ENCODE results near the gene RTP3.
A peak's percentile ranks its signal among the peaks of the same experiment; 100 is the strongest.

RTP3 gene

DNA sequence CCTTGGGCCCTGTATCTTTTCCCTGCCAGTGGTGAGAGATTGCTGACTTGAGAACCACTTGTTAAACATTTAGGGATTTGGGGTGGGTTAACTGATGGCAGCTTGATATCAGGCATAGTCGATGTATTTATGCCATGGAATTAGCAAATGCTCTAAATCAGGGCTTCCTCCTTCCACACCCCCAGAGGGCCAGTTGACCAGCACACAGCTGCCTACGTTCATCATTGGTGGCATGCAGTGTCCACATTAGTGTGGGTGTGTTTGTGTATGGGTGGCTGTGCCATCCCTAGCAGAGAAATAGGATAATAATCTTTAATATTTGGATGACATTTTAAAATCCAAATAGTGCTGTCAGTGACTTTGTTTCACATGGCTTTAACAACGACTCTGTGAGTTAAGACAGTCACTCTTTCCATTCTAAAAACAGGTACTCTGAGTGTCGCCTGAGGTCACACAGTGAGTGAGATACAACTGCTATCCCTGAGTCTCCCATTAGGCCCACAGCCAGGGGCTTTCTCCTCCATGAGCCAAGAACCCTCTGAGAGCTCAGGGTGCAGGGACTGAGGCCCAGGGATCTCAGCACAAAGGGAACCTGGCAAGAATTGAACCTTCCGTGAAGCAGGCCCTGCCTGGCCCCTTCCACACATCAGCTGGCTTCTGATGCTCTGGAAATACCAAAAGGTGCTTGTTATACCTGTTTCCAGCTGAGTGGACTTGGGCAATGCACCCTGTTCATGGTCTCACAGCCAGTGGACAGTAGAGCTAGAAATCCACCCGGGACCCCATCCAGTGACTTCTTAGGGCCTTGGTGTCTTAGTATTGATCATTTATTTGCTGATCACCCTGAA is 28.8 kb upstream of the RTP3 start:
- FAIRE-seq = no peak
- DNase-seq (ENCODE audit: extremely low spot score, insufficient read length, low read depth) = no peak

DNA sequence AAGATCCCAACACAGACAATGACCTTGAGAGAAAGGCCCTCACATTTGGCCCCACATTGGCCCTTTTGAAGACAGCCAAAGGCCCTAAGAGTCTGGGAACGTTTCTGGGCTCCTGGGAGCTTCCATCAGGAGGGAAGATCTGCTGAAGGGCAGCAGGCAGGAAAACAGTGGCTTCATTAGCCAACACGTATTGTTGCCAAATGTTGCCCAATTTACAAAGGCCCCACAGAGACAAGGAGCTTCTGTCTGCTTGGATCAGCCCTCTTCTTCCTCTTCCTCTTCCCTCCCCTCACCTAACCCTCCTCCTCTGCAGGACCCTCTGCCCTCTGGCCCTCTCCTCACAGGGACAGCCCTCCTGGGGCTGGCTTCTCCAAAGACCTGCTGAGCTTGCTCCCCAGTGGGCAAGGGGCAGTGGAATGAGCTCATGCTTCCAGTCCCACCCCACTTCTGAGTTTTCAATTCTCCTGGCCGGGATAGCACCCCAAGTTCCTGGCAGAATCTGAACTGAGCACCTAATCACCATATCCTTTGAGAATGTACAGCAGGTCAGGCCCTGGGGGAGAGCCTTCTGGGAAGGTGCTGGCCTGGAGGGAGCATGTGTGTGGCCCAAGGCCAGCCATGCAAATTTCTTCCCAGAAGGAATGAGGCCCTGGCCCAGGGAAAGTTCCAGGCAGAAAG is 28.0 kb upstream of the RTP3 start:
- DNase-seq (ENCODE audit: extremely low spot score, insufficient read length, low read depth) = no peak
- no peak for FAIRE-seq

DNA sequence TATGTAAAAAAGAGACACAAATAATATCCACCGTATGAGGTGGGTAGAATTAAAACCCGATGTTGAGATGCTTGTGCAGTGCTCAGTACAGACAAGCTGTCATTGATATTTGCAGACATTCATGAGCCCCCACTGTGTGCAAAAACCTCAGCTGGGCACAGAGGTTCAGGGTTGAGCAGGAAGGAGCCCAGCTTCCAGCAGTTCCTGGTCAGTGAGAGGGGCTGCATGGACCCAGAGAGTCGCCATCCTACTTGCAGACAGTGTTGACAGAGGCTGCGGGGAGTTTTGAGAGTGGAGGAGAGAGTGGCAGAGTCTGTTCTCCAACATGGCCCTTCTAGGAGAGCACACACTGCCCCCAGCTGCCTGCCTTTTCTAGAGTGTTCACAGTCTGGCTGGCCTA is 26.9 kb upstream of the RTP3 start:
- FAIRE-seq = no peak

DNA sequence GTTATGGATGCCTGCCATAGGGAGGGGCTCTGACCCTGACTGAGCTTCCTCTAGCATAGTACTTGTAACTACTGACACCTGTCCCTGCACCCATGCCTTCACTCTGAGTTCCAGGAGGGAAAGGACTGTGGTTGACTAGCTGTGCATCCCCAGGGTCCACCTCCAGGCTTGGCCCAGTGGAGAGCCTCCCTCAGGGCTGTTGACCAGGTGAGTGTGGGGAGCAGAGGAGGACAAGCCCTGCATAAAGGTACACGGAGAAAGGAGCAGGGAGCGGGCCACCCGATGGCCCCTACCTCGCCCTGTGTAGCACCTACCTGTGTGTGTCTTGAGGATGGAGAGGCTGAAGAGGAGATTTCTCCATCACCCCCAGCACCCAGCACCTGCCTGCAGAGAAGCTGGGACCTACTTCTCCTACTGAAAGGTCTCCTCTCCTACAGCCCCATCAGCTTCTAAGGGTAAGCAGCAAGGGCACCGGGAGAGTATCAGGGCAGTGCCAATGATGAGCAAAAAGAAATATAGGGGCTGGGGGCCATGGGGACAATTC is 26.3 kb upstream of the RTP3 start:
- DNase-seq (ENCODE audit: extremely low spot score, insufficient read length, low read depth) (no peak), FAIRE-seq (no peak)

More for the DNA sequence above, 26.9 kb upstream of the RTP3 start:
- no peak for DNase-seq (ENCODE audit: extremely low spot score, insufficient read length, low read depth)

DNA sequence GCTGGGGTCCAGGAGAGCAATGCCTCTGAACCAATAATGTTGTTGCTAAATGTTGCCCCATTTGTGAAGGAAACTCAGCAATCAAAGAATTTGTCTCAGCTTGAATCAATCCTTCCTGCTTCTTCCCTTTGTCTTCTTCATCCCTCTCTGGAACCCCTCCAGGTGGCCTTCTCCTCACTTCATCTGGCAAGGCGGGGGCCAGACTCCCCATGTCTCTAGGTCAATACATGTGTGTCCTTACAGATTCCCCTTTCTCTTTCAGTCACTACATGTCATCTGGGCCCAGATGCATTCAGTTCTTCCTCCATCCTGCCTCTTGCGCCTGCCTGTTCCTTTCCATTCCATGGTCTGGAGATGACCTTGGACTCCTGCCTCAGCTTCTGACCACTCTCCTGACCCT is 25.0 kb upstream of the RTP3 start:
- DNase-seq (ENCODE audit: extremely low spot score, insufficient read length, low read depth) (no peak), FAIRE-seq (no peak)

DNA sequence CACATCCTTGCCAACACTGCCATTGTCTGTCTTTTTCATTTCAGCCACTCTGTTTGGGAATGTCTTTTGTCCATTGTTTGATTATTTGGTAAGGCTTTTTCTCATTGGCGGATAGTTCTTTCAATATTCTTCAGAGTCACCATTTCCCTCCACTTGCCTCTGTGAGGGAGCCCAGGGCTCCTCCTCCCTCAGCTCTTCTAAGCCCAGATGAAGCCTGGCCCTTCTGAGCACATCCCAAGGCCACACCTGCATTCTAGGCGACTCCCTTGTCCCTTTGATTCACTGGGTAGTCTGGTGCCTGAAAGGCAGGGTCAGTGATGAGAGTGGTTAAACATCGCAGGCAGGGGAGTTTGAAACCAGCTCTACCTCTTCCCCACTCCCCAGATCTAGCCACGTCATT is 20.6 kb upstream of the RTP3 start:
- FAIRE-seq (no peak), DNase-seq (ENCODE audit: extremely low spot score, insufficient read length, low read depth) (no peak)

DNA sequence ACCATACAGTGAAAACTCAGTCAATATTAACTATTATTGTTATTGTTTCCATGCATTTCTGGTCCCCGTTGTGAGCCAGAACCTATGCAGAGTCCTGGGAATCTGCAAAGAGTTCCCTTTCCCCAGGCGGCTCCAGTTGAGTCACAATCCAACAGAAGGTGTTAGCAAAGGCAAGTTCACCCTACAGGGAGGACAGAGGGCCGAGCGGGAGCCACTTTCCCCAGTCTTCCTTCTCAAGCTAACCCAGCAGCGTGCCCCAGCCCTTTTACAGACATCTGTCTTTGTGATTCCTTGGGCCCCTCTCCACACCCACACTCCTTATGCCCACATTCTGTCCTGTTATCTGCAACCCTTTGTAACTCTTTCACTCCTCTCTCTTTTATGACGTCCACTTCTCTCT is 20.0 kb upstream of the RTP3 start:
- DNase-seq (ENCODE audit: extremely low spot score, insufficient read length, low read depth) (no peak), FAIRE-seq (no peak)

DNA sequence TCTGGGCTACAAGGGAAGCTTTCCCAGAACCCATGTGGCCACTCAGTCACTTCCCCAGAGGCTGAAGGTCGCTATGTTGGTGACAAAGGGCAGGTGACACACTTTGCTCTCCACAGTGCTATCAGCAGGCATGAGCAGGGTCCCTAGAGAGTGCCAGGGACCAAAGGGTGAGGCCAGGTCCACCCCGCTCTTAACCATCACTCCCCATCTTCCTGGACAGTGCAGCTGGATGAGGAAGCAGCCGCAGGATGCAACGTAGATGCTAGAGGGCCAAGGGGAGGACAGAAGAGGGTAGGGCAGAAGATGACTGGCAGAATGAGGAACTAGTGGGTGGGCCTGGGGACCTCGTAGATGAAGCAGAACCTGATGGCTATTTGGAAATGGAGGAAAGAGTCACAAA is 19.4 kb upstream of the RTP3 start:
- FAIRE-seq (no peak), DNase-seq (ENCODE audit: extremely low spot score, insufficient read length, low read depth) (no peak)

DNA sequence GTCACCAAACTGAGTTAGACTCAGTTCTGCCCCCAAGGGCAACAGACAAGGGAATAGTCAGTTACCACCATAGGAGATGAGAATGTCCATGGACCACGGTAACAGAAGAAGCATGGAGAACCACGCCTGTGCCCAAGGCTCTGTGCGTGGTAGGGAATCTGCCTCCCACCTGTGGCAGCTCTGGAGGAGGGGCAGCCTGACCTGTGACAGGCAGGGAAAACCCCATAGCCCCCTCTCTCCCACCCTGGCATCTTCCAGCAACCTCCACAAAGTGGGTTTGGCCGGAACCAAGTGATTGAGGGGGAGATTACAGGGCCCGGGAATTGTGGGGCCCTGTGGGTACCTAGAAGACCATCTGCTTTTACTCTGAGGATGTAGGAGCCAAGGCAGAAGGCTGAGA is 18.8 kb upstream of the RTP3 start:
- no peak for FAIRE-seq

DNA sequence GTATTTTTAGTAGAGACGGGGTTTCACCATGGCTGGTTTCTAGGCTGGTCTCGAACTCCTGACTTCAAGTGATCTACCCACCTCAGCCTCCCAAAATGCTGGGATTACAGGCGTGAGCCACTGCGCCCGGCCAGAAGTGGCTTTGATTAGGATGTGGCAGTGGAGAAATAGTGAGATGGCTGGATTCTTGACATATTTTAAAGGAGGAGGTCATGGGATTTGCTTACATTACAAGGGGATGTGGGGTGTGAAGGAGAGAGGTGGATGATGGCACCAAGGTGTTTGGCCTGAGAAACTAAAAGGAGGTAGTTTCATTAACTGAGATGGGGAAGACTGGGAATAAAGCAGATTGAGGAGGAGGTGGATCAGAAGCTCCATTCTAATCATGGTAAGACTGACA is 18.1 kb upstream of the RTP3 start:
- no peak for FAIRE-seq
- no peak for DNase-seq (ENCODE audit: extremely low spot score, insufficient read length, low read depth)

More for the DNA sequence above, 18.8 kb upstream of the RTP3 start:
- DNase-seq (ENCODE audit: extremely low spot score, insufficient read length, low read depth) = no peak

DNA sequence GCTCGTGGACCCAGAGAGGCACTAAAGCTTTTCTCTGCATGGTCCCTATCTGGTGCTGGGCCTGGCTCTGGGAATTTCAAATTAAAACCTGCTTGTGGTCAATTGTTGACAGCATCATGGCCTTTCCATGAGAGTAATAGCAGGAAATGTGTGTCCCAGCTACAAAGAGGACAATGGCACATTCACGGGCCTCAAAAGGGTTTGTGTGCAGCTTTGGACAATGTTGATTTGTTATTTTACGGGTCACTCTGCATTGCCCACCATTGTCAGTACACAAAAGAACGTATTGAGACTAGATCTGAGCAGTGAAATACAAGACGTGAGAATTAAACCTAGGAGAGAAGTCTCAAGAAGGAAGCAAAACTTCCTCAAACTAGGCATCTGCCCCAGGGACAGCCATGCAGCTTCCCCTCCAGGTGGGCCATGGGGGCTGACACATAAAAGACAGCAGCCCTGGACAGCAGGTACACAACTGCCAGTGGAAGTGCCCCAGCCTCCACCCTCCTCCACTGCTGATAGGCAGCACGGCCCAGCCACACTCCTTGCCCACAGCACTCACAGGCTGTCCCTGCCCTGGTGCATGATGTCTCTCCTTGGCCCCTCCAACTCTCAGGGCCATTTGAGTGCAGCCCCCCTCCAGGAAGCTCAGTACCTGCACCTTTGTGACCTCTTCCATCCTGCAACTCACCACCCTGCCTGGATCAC is 17.1 kb upstream of the RTP3 start:
- DNase-seq (ENCODE audit: extremely low spot score, insufficient read length, low read depth) = no peak
- no peak for FAIRE-seq

DNA sequence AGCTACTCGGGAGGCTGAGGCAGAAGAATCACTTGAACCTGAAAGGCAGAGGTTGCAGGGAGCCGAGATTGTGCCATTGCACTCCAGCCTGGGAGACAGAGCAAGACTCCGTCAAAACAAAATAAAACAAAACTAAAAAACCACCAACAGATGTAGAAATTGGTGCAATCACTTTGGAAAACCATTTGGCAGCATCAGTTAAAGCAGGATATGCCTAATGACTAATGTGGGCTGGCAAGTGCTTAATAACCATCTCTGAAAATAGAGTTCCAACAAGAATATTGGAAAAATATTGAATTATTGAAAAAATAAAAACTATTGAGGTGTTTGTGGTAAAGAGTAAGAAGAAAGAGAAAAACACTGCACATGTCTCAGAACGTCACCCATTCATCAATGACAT is 16.1 kb upstream of the RTP3 start:
- FAIRE-seq (no peak), DNase-seq (ENCODE audit: extremely low spot score, insufficient read length, low read depth) (no peak)

DNA sequence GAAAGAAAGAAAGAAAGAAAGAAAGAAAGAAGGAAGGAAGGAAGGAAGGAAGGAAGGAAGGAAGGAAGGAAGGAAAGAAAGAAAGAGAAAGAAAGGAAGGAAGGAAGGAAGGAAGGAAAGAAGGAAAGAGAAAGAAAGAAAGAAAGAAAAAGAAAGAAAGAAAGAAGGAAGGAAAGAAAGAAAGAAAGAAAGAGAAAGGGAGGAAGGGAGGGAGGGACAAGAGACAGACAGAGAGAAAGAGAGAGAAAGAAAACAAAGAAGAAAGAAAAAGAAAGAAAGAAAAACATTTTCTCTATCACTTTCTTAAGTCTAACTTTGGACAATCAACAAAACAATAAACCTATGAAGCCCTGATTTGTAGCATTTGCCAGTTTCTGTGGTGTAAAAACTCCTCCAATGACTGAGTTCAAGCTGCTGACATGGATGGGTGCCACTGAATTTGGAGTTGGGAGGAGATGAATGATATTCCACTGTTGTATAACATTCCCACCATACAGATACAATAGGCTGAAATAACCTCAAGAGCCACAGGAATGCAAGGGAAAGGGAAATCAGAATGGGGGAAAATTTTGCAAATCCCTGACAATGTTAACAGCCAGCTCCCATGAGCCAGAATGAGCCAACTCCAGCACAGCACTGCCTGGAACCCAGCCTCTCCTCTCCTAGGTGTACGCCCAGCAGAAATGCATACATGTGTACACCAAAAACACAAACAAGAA is 15.0 kb upstream of the RTP3 start:
- no peak for FAIRE-seq

DNA sequence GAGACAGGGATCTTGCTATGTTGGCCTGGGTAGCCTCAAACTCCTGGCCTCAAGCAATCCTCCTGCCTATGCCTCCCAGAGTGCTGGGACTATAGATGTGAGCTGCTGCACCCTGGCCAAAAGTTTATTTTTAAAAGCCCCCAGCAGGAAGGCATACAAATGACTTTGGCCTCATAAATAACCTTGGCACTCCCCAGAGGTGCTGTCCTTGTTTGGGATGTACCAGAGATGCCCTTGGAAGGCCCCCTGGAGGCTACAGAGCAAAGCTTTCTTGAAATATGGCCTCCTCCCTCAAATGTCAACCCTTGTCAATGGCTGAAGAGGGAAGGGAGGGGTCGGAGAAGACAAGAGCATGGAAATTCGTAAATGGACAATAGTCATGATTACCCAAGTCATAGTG is 14.0 kb upstream of the RTP3 start:
- DNase-seq (ENCODE audit: extremely low spot score, insufficient read length, low read depth) = no peak
- FAIRE-seq = no peak

More for the DNA sequence above, 15.0 kb upstream of the RTP3 start:
- no peak for DNase-seq (ENCODE audit: extremely low spot score, insufficient read length, low read depth)

DNA sequence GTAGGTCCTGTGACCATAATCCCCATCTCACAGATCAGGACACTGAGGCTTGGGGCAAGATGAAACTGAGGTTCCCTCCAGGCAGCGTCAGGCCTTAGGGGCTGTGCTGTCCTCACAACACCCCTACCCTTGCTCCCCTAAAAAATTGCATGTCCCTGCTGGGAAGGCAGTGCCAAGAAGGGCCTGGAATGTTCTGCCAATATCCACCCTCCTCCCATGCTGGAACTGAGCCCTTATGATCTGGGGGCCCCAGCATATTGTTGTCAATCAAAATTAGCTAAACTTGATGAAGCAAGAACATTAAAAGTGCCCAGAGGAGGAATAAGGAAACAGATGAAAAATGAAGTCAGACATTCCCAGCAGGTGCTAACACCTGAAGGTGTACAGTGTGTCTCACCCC is 13.4 kb upstream of the RTP3 start:
- FAIRE-seq = no peak
- no peak for DNase-seq (ENCODE audit: extremely low spot score, insufficient read length, low read depth)

DNA sequence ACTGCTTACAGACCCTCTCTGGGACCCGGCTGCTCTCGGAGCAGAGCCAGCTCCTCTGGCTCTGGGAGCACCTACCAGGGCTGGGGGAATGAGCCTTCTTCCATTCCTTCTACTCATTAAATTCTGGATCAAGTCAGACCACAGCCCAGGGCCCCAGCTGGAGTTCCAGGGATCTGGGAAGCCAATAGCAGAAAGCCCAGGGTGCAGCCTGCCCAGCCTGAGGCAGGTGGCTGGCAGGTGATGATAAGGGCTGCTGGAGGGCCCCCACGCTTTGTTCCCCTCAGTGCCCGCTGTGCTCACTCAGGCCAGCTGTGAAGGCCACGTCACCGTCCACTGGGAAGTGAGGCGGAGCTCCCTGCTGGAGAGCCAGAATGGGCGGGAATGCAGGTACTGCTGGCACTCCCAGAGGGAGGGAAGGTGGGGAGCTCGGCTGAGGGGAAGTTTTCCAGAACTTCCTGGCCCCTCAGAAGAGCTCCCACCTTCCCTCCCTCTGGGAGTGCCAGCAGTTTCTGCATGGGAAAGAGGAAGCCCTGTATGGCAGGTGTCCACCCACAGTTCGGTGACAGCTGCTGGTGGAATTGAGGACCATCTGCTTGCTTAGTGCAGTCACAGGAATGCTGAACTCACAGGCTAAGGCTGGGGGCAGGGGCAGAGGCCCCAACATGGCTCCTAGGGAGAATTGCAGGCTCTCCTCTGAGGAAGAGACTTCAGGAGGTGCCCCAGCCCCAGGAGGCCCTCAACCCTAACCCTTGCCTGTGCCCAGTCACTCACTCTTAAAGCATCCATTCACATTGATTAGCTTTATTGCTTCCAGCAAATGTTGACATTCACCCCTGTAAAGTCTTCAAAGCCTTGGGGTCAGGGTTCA is 12.6 kb upstream of the RTP3 start:
- no peak for DNase-seq (ENCODE audit: extremely low spot score, insufficient read length, low read depth)
- FAIRE-seq = no peak

DNA sequence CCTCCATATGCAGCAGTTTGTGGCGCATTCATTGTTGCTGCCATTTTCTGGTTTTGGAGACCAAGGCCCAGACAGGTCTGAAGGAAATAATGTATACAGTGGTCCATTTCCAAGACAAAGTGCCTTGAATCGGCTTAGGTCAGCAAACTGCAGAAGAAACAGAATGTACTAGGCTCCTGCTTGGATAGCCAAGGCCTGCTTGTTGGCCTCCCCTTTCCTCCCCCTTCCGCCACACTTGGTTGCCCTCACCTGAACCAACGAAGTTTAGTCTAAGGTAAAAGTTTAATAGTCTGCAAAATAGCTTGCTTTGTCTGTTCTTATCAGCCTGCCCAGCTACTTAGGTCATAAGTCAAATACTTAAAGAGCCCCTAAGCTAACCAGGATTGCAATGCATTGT is 12.0 kb upstream of the RTP3 start:
- DNase-seq (ENCODE audit: extremely low spot score, insufficient read length, low read depth) (no peak), FAIRE-seq (no peak)

DNA sequence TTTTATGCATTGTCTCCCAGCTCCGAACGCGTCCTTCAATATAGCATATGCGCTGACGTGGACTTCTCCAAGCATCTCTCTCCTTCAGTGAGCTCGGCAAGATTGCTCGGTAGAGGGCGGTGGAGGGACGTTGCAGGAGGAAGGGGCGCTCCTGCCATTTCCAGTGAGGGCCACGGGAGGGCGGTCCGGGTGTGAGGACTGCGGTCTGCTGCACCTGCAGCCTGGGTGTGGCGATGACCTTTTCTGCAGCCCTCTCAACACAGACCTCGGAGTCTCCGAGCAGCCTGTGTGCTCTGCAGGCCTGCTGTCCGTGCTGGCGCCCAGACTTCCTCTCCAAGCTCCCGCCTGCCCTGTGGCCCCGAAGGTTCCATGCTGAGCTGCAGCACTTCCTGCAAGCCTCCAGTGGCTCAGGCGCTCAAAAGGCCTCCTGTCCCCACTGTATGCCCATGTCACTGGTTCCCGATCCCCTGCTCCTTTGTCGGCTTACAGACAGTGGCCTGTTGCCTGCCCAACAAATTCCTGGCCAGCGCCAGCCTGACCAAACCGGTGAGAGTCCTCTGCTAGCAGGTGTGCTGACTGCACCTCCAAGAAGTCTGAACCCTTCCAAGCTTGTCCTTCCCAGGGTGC is 8.9 kb upstream of the RTP3 start:
- FAIRE-seq = peak; percentile 97
- DNase-seq (ENCODE audit: extremely low spot score, insufficient read length, low read depth) = peak; percentile 97

DNA sequence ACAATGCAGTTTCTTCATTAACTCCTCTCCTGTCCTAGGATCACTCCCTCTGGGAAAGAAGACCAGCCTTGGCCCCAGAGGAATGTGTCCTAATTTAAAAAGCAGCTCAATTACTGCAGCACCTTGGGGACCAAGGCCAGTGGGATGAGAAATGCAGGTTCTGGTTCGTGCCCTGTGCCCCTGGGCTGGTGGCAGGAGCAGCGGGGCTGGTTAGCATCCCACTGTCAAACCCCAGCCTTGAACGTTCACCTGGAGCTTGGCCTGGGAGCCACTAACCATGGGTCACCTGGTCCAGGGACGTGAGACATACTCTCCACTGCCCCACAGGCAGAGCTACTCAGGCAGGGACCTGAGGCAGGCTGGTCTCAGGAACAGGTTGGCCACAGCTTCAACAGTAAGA is 8.4 kb upstream of the RTP3 start:
- no peak for FAIRE-seq
- DNase-seq (ENCODE audit: extremely low spot score, insufficient read length, low read depth) = no peak
